HEK293T (cell line): ENCODE data around the gene SLN.

Source experiments
- CTCF ChIA-PET: fragments of 350-600 bp; formaldehyde crosslinking; extraction: SDS; loops from one replicate; lab custom pipeline; 2021; ENCODE audit warnings: antibody characterized with exemption, inconsistent platforms; lab: Yijun Ruan, JAX
- POLR2A ChIA-PET: fragments of 350-600 bp; formaldehyde crosslinking; extraction: SDS; loops from one replicate; lab custom pipeline; 2020; ENCODE audit warnings: antibody characterized with exemption, inconsistent platforms; lab: Yijun Ruan, JAX
- DNase-seq: peaks from one replicate; pipeline ENCODE4 v3.0.0; 2012; ENCODE audit warnings: mixed read lengths; ENCODE audit errors: extremely low spot score
- ARNT ChIP-seq: fragments of 450-650 bp; IDR thresholded peaks from 2 replicates; pipeline ENCODE4 v1.6.1; 2017; ENCODE audit warnings: mild to moderate bottlenecking
- BHLHE40 ChIP-seq: fragments of 450-650 bp; IDR thresholded peaks from 2 replicates; pipeline ENCODE4 v1.6.1; 2016; ENCODE audit warnings: mild to moderate bottlenecking, moderate library complexity, borderline replicate concordance
- CTBP1 ChIP-seq: fragments of 450-650 bp; IDR thresholded peaks from 2 replicates; pipeline ENCODE4 v1.6.1; 2016; ENCODE audit warnings: borderline replicate concordance
- ELF4 ChIP-seq: fragments of 450-650 bp; IDR thresholded peaks from 2 replicates; pipeline ENCODE4 v1.6.1; 2017; ENCODE audit warnings: antibody characterized with exemption
- FOXA1 ChIP-seq: fragments of 450-650 bp; IDR thresholded peaks from 2 replicates; pipeline ENCODE4 v1.6.1; 2016; ENCODE audit warnings: mild to moderate bottlenecking
- FOXK2 ChIP-seq: fragments of 450-650 bp; IDR thresholded peaks from 2 replicates; pipeline ENCODE4 v1.6.1; 2016; ENCODE audit warnings: mild to moderate bottlenecking
- FOXM1 ChIP-seq: fragments of 450-650 bp; IDR thresholded peaks from 2 replicates; pipeline ENCODE4 v1.6.1; 2017; ENCODE audit warnings: mild to moderate bottlenecking, borderline replicate concordance
- HDGF ChIP-seq: fragments of 450-650 bp; IDR thresholded peaks from 2 replicates; pipeline ENCODE4 v1.6.1; 2017; ENCODE audit warnings: antibody characterized with exemption, borderline replicate concordance
- L3MBTL2 ChIP-seq: fragments of 450-650 bp; conservative IDR thresholded peaks from 2 replicates; pipeline ENCODE4 v1.6.1; 2016; ENCODE audit warnings: mild to moderate bottlenecking
- LEF1 ChIP-seq: fragments of 450-650 bp; IDR thresholded peaks from 2 replicates; pipeline ENCODE4 v1.6.1; 2017; ENCODE audit warnings: mild to moderate bottlenecking, borderline replicate concordance
- NFRKB ChIP-seq: fragments of 450-650 bp; IDR thresholded peaks from 2 replicates; pipeline ENCODE4 v1.6.1; 2016; ENCODE audit warnings: mild to moderate bottlenecking, moderate library complexity
- PKNOX1 ChIP-seq: fragments of 450-650 bp; IDR thresholded peaks from 2 replicates; pipeline ENCODE4 v1.6.1; 2016
- SP1 ChIP-seq: fragments of 450-650 bp; IDR thresholded peaks from 2 replicates; pipeline ENCODE4 v1.6.1; 2017
- SUZ12 ChIP-seq: fragments of 450-650 bp; IDR thresholded peaks from 2 replicates; pipeline ENCODE4 v1.6.1; 2016; ENCODE audit warnings: mild to moderate bottlenecking
- TARDBP ChIP-seq: fragments of 450-650 bp; IDR thresholded peaks from 2 replicates; pipeline ENCODE4 v1.6.1; 2016
- ZNF384 ChIP-seq: fragments of 450-650 bp; IDR thresholded peaks from 2 replicates; pipeline ENCODE4 v1.6.1; 2016

SLN gene

GRCh38 chr11:107713009-107713408, 1.2 kb upstream of the SLN start:
- ChIA-PET CTCF (interaction anchor here (1.1 to 1.5 kb wide), 2 partner anchors 58 kb away, joined by 3 to 4 read pairs; no protein-coding TSS in a partner anchor), POLR2A (no interaction called here)
- no peak for TF ChIP-seq HDGF
- TF ChIP-seq TARDBP: no peak
- TF ChIP-seq NFRKB: no peak
- TF ChIP-seq CTBP1: no peak
- TF ChIP-seq L3MBTL2: no peak
- TF ChIP-seq BHLHE40: no peak
- no peak for TF ChIP-seq SP1
- TF ChIP-seq ELF4: no peak
- no peak for TF ChIP-seq ZNF384
- TF ChIP-seq ARNT: no peak
- no peak for TF ChIP-seq FOXK2
- no peak for DNase-seq

- TF ChIP-seq BHLHE40 (no peak), PKNOX1 (no peak), CTBP1 (no peak), ZNF384 (no peak), SUZ12 (no peak), LEF1 (no peak), FOXA1 (no peak), ELF4 (no peak), FOXK2 (no peak), NFRKB (no peak), ARNT (no peak), L3MBTL2 (no peak), SP1 (no peak), HDGF (no peak), TARDBP (no peak), FOXM1 (no peak)
- ChIA-PET POLR2A (no interaction called here), CTCF (interaction anchor here (0.6 kb wide), 1 partner anchor 18 kb away, joined by 3 read pairs; no protein-coding TSS in a partner anchor)
- no peak for DNase-seq
Observed at GRCh38 chr11:107710301-107710700, 1.6 kb downstream of the SLN start.

- no peak for TF ChIP-seq LEF1
- ChIA-PET POLR2A (no interaction called here), CTCF (no interaction called here)
- no peak for DNase-seq
Observed at GRCh38 chr11:107708792-107709191, 3.1 kb downstream of the SLN start.

- ChIA-PET CTCF (no interaction called here), POLR2A (no interaction called here)
- no peak for DNase-seq
- no peak for TF ChIP-seq ELF4
- no peak for TF ChIP-seq TARDBP
- no peak for TF ChIP-seq ARNT
- no peak for TF ChIP-seq LEF1
- no peak for TF ChIP-seq SP1
- no peak for TF ChIP-seq CTBP1
- no peak for TF ChIP-seq BHLHE40
- TF ChIP-seq NFRKB: no peak
- no peak for TF ChIP-seq PKNOX1
- TF ChIP-seq FOXA1: no peak
- TF ChIP-seq FOXK2: no peak
- no peak for TF ChIP-seq SUZ12
- no peak for TF ChIP-seq HDGF
- no peak for TF ChIP-seq FOXM1
Observed at GRCh38 chr11:107707807-107708206, 4.0 kb downstream of the SLN start.

GRCh38 chr11:107707215-107707671, 4.6 kb downstream of the SLN start:
- POLR2A ChIA-PET: no interaction called here
- TF ChIP-seq FOXA1 (no peak), TARDBP (no peak), SUZ12 (no peak), CTBP1 (no peak), PKNOX1 (no peak), HDGF (no peak), ARNT (no peak), LEF1 (no peak), L3MBTL2 (no peak), FOXK2 (no peak), BHLHE40 (no peak), SP1 (no peak), FOXM1 (no peak), NFRKB (no peak), ZNF384 (no peak), ELF4 (no peak)
- DNase-seq: no peak
- CTCF ChIA-PET: no interaction called here

GRCh38 chr11:107706531-107706930, 5.3 kb downstream of the SLN start:
- ChIA-PET POLR2A (no interaction called here), CTCF (no interaction called here)
- DNase-seq: no peak
- no peak for TF ChIP-seq PKNOX1
- TF ChIP-seq BHLHE40: no peak
- no peak for TF ChIP-seq FOXA1
- no peak for TF ChIP-seq SP1
- no peak for TF ChIP-seq ELF4
- no peak for TF ChIP-seq LEF1
- TF ChIP-seq FOXK2: no peak
- no peak for TF ChIP-seq ZNF384
- no peak for TF ChIP-seq NFRKB
- no peak for TF ChIP-seq CTBP1
- TF ChIP-seq ARNT: no peak
